HT1080 (cell line): ENCODE results near the gene KRT84. TPM values are rescaled to one million over a fixed set of nuclear protein-coding genes. Genes with fewer than 3 reads are reported as not detected.

Source experiments
- DNase-seq: peaks from one replicate; pipeline ENCODE4 v3.0.0-alpha.2; 2015; ENCODE audit warnings: low read depth
- total RNA-seq: library from RNA; depleted of rRNA; stranded (reverse); fragments of >200 nt; shearing (Covaris generic); gene quantifications from 2 replicates; pipeline ENCODE4 v1.2.3, GENCODE V29; 2014

The KRT84 gene
- total RNA-seq, 1 experiment from 2014 or later = not detected

DNA sequence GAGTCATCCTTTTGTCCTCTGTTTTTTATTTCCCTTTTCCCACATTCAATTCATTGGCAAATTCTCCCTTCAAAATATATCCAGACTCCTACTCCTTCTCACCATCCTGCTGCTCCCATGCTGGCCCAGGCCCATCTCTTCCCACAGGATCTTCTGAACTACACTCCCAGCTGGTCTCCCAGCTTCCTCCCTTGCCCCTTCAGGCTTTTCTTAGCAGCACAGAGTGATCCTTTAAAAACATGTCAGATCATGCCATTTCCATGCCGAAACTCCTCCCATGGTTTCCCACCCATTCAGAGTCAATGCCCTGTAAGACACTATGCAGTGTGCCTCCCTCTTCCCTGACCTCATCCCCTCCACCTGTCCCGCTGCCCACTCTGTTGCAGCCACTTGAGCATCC, 2.4 kb upstream of the KRT84 start:
- no peak for DNase-seq

GRCh38 chr12:52383331-52383730, 2.1 kb downstream of the KRT84 start:
- DNase-seq = no peak

GRCh38 chr12:52382854-52383253, 2.6 kb downstream of the KRT84 start:
- DNase-seq = no peak

- DNase-seq = no peak
Observed at GRCh38 chr12:52381206-52381605, 4.2 kb downstream of the KRT84 start.

DNA sequence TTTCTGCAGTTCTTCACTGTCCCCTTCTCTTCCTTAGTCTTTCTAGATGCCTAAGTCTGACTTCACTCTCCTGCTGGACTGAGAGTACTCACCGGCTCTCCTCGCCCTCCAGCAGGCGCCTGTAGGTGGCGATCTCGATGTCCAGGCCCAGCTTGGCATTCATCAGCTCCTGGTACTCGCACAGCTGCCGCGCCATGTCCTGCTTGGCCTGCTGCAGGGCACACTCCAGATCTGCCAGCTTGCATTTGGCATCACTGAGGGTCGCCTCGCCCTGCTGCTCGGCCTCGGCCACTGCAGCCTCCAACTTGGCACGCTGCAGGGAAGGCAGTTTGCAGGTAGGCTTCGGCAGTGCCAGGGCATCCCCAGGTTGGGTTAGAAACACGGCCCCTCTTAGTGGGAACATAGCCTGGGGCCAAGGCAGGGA, 5.2 kb downstream of the KRT84 start:
- peak; percentile 29 for DNase-seq

DNA sequence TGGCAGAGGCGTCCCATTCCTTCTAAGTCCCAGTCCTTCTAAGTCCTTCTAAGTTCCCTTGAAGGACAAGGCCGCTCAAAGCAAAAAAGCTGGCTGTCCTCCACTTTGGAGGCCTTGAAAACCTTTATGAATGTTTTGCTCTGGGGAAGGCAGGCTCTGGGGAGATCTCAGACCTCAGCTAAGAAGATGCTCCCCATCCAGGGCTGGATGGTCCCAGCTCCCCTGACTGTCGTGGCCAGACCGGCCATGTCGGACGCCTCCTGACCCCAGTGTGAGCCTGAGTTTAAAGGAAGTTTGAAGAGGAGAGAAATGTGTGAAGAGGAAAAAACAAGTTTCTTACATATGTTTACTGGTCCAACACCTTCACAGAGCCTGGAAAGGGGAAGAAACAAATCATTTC, 5.9 kb downstream of the KRT84 start:
- DNase-seq = no peak

GRCh38 chr12:52378091-52378490, 7.4 kb downstream of the KRT84 start:
- no peak for DNase-seq

- no peak for DNase-seq
Observed at GRCh38 chr12:52377266-52377665, 8.2 kb downstream of the KRT84 start.

DNA sequence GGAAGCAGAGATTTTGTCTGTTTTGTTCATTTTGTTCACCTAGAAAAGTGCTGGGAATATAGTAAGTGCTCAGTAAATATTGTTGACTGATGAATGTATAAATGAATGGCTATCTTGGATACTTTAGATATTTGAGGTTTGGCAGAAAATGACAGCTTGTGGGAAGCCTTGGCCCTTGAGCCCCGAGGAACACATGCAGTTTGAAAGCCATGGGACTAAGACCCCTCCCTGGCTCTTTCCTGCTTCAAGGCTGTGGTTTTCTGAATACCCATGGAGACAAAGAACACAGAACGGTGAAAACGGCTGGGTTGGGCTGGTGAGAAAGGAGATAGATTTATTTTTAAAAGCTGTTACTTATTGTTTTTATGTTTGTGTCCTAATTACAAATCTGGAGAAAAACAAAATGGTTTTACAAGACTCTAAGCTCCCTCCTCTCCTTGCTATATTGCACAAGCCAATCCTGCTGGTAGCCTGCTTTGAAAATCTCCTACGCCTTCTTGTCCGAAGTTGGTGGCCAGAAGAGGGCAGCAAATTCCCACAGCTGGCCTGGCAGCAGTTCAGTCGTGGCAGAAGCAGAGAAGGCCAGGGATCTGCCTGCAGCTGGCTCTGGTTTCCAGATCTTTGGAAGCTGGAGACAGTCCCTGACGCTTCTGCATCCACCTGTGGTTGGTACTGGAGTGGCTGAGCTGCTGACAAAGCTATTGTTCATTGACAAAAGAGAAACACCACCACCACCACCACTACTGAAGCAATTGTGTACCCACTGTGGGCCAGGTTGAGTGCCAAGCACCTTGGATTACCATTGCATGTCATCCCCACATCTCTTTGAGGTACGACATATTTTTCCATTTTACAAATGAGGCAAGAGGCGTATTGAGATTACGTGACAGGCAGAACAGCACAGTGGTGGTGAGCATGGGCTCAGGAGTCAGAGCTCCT, 13.0 kb downstream of the KRT84 start:
- DNase-seq = peak; percentile 76

- DNase-seq = no peak
Observed at GRCh38 chr12:52371716-52372115, 13.7 kb downstream of the KRT84 start.

- no peak for DNase-seq
Observed at GRCh38 chr12:52370926-52371608, 14.4 kb downstream of the KRT84 start.

DNA sequence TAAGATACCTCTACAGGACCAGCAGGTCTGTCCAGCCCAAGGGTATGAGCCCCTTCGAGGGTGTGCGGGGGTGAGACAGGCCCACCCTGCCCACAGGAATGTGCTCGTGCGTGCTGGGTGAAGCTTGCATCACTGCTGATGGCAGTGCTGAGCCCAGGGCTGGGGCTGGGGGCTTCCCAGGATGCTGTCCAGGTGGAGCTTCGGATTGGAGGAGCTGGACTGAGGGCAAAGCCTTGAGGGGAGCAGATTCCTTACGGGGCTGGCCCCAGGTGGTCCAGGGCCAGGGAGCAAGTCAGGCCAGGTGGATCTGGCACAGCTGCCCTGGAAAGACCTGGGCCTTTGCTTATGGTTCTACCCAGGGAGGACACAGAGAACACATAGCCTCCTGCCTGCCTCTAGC, 15.6 kb downstream of the KRT84 start:
- no peak for DNase-seq

DNA sequence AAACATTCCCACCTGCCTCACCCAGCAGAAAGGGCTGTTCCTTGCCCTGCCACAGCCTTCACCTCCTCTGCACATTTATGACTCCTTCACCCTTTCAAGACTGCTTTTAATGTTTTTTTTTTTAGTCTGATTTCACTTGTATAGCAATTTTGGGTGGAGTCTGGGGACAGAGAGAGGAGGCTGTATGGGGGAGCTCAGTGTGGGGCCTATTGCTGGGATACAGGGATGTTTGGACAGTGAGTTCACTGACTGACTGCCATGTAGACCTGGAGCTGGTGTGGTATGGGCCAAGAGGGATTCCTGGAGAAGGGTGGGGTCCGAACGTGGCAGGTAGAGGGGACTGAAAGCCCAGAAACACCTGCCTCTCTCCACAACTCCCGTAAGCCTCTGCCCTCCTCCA, 16.2 kb downstream of the KRT84 start:
- no peak for DNase-seq

GRCh38 chr12:52368508-52368907, 16.9 kb downstream of the KRT84 start:
- no peak for DNase-seq

- DNase-seq = no peak
Observed at GRCh38 chr12:52367876-52368275, 17.6 kb downstream of the KRT84 start.

- no peak for DNase-seq
Observed at GRCh38 chr12:52366738-52367485, 18.5 kb downstream of the KRT84 start, which contains the start of gene KRT85. Gene KRT85 (minus strand): TSS chr12:52367481. CDS start chr12:52367405, 76 bp downstream.

DNA sequence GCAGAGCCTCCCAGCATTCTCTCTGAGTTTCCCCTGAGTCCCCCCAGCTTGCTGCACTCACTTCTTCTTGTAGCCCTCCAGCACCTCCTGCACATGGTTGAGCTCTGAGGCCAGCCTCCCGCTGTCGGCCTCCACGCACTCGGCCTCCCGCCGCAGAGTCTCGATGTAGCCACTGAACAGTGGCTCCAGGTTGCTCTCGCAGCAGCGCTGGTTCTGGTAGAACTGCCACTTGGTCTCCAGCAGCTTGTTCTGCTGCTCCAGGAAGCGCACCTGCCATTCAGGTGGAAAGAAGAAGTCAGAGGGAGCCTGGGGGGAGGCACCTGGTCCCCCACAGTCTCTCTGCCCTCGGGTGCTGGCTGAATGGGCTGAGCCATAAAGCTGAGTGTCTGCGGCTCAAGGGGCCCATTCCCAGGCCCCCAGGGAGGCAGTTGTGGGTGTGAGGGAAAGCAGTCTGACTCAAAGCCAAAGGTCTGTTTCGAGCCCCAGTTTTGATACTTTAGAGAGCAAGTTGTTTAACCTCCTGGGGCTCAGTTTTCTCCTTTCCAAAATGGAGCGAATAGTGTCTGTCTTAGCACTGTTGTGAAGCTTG, 20.5 kb downstream of the KRT84 start:
- no peak for DNase-seq

- no peak for DNase-seq
Observed at GRCh38 chr12:52364061-52364460, 21.4 kb downstream of the KRT84 start.

DNA sequence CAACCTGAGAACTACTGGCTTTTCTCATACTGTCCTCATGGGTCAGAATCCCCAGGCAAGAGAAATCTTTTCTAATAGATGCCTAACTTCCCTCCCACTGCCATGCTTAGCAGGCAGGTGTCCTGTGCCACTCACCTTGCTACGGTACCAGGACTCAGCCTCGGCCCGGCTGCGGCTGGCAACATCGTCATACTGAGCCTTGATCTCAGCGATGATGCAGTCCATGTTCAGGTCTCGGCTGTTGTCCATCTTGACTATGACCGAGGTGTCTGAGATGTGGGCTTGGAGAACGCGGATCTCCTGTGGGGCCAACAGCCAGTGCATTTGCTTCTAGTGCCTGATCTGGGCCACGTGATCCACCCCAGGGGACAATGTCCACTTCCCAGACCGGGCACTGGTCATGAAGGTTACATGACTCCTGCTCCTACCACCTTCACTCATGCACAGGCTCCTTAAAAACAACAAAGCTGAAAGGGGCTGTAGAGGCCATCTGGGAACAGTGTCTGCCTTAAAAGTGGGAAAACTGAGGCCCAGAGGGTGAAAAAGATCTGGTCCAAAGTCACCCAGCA, 22.3 kb downstream of the KRT84 start:
- no peak for DNase-seq

GRCh38 chr12:52362118-52362726, 23.2 kb downstream of the KRT84 start:
- DNase-seq = no peak

DNA sequence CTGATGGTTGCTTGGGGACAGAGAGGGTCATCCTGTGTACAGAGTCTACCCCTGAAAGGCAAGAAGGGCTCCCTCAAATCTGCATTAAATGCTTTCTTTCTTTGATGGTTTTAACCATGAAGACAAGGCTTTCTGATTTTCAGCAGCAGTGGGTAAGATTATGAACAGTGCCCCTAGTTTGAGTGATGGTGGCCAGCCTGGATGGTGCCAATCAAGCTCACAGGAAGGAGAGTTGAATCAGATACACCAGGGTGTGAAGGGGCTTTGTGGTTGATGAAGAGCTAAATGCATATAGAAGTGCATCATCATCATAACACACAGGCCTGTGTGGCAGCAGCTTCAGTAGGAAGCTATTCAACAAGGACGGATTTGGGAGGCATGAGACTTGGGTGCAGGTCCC, 23.9 kb downstream of the KRT84 start:
- DNase-seq = no peak
